Neural crest cell (in vitro differentiated cells): ENCODE results near the gene CFAP100. TPM values are rescaled to one million over a fixed set of nuclear protein-coding genes. Genes with fewer than 3 reads are reported as not detected.

ENCODE experiments used
- DNase-seq: peaks from one replicate; pipeline ENCODE4 v3.0.0; 2021; ENCODE audit warnings: low read depth, mixed read lengths, low spot score
- H3K27ac Mint-ChIP-seq: one replicate; pipeline ENCODE4 v1.8.0; 2021; ENCODE audit warnings: mild to moderate bottlenecking, mixed read lengths; ENCODE audit not compliant: unreplicated experiment
- H3K27me3 Mint-ChIP-seq: 2 replicates; pipeline ENCODE4 v1.8.0; 2021; ENCODE audit warnings: low read depth, mild to moderate bottlenecking, mixed read lengths
- H3K36me3 Mint-ChIP-seq: 2 replicates; pipeline ENCODE4 v1.8.0; 2021; ENCODE audit warnings: low read depth, mild to moderate bottlenecking, mixed read lengths
- H3K4me1 Mint-ChIP-seq: 2 replicates; pipeline ENCODE4 v1.8.0; 2021; ENCODE audit warnings: mixed read lengths
- H3K4me3 Mint-ChIP-seq: one replicate; pipeline ENCODE4 v1.8.0; 2021; ENCODE audit warnings: mild to moderate bottlenecking, mixed read lengths
- H3K9me3 Mint-ChIP-seq: 2 replicates; pipeline ENCODE4 v1.8.0; 2021; ENCODE audit warnings: mixed read lengths
- CTCF ChIP-seq: fragments of 200-600 bp; sonication (generic); conservative IDR thresholded peaks from 2 replicates; pipeline ENCODE4 v1.5.0; 2021; ENCODE audit warnings: antibody characterized with exemption, mild to moderate bottlenecking
- total RNA-seq: library from RNA; stranded (reverse); gene quantifications from 2 replicates; pipeline ENCODE4 v1.2.1, GENCODE V29; 2021

The CFAP100 gene
- total RNA-seq, 1 donor from 2014 or later = 1.7 TPM

DNA sequence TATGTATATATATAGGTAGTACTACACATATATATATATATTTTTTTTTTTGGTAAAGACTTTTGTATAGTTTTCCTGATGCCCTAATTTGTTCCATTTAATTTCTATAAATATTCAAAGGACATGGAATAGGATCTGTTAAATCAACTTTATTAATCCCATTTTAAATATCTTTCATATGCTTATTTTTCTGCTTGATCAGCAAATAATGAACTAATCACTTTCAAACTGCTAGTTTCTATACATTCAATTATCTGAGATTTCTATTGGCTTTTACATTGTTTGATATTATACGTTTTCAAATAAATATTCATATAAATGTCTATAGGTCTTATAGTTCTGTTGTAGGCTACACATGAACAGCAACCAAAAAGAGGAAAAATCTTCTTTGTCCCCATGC, 59.3 kb downstream of the CFAP100 start:
- no peak overlapping the region for H3K4me3 Mint-ChIP-seq
- peaks cover 15% of the 10 kb centered on the region for H3K4me1 Mint-ChIP-seq
- no peak overlapping the region for H3K27ac Mint-ChIP-seq
- H3K36me3 Mint-ChIP-seq = peaks cover 12% of the 10 kb centered on the region
- no peaks in the 10 kb centered on the region for H3K27me3 Mint-ChIP-seq
- no peaks in the 10 kb centered on the region for H3K9me3 Mint-ChIP-seq
- DNase-seq = no peak
- TF ChIP-seq CTCF = no peak

- H3K36me3 Mint-ChIP-seq = peaks cover 12% of the 10 kb centered on the region
- no peak for DNase-seq
- peaks cover 15% of the 10 kb centered on the region for H3K4me1 Mint-ChIP-seq
- H3K27me3 Mint-ChIP-seq = no peaks in the 10 kb centered on the region
- H3K4me3 Mint-ChIP-seq = no peak overlapping the region
- no peak overlapping the region for H3K27ac Mint-ChIP-seq
- TF ChIP-seq CTCF = no peak
- H3K9me3 Mint-ChIP-seq = no peaks in the 10 kb centered on the region
Observed at GRCh38 chr3:126454437-126455198, 59.9 kb downstream of the CFAP100 start.

DNA sequence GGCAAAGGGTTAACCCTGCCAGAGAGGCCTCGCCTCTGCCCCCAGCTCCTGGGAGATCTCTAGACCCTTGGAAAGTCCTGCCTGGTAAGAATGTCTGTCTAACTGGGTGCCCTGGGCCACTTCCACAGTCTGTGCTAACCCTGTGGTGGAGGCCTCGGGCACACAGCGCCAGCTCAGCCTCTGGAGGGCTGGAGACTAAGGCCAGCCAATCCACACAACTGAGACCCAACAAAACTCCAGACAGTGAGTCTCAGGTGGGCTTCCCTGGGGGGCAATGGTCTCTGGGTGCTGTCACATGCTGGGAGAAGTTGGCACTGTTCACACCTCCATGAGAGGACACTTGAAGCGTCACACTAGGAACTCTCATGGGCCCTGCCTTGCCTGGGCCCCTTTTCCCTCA, 61.5 kb downstream of the CFAP100 start:
- H3K27ac Mint-ChIP-seq = no peak overlapping the region
- no peaks in the 10 kb centered on the region for H3K9me3 Mint-ChIP-seq
- no peak for TF ChIP-seq CTCF
- peaks cover 13% of the 10 kb centered on the region for H3K36me3 Mint-ChIP-seq
- H3K4me3 Mint-ChIP-seq = no peak overlapping the region
- no peaks in the 10 kb centered on the region for H3K27me3 Mint-ChIP-seq
- no peak for DNase-seq
- peaks cover 15% of the 10 kb centered on the region for H3K4me1 Mint-ChIP-seq

DNA sequence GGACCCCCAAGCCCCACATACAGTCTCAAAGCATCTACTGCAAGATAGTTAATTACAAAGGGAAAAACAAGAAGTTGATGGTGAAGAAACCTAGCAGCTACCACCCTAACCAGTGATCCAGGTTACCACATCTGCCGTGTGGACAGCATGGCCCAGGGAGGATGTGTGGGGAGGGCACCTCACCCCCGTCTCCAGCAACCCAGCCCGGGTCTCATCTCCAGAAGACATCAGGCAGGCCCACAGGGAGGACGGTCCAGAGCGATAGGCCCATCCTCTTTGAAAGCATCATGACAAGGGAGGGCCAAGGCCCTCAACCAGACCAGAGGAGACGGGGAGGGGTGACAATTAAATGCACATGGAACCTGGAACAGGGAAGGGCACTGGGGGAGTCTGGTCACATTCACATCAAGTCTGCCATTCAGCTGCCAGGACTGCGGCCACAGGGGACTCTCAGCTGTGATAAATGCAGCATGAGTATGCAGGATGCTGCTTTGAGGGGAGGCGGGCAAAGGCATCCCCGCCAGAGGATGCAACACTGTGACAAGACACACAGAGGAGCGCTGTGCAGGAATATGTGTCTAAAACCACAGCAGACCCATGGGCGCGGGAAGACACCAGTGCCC, 62.2 kb downstream of the CFAP100 start:
- Mint-ChIP-seq H3K27ac (no peak overlapping the region), H3K36me3 (peaks cover 11% of the 10 kb centered on the region), H3K9me3 (no peaks in the 10 kb centered on the region), H3K4me1 (peaks cover 15% of the 10 kb centered on the region), H3K27me3 (no peaks in the 10 kb centered on the region), H3K4me3 (no peak overlapping the region)
- TF ChIP-seq CTCF = no peak
- DNase-seq = no peak

GRCh38 chr3:126459111-126459762, 64.5 kb downstream of the CFAP100 start:
- no peak for DNase-seq
- Mint-ChIP-seq H3K36me3 (peaks cover 11% of the 10 kb centered on the region), H3K27me3 (no peaks in the 10 kb centered on the region), H3K9me3 (no peaks in the 10 kb centered on the region), H3K4me1 (peaks cover 13% of the 10 kb centered on the region), H3K4me3 (no peak overlapping the region), H3K27ac (no peak overlapping the region)
- no peak for TF ChIP-seq CTCF
